ENCODE data around the gene LRRC8B.
"Not testable (repeated sequence)": the region's sequence is repeated elsewhere in the genome, so short reads cannot be mapped to it uniquely, and the experiment has no call there.

Gene LRRC8B

DNA sequence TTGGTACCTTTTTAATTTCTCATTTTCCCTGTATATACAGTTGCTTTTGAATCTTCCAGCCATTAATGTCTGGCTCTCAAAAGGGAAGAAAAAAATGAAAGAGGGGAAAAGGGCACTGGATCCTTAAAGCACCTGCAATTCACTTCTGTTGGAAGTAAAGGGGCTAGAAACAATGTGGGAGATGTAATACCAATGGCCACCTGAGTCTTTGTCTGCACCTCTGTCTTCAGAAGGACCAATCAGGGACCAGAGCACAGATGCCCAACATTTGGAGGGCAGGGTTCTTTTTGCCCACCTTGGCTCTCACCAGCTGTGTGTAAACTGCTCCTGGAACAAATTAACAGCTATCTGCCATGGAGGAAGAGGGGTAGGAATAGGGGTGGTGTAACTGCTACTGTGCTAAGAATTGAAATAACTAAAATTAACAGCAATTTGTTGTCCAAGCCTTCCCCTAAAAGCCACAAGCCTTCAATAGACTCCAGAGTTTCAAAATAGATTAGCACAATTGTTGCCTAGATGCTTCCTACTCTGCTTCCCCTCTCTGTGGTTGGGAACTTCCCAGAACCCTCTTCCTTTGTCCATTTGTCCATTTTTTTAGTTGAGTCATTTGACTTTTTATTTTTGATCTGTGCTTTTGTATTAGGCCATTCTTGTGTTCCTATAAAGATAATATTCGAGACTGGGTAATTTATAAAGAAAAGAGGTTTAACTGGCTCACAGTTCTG lies 11.5 kb upstream of the LRRC8B start:
- DNase-seq (ENCODE audit: extremely low read depth, low read depth) = no peak
- no peak overlapping the region for H3K4me3 ChIP-seq (replicated peaks; ENCODE audit: low read depth, low read length)
- TF ChIP-seq, protein P1, sequence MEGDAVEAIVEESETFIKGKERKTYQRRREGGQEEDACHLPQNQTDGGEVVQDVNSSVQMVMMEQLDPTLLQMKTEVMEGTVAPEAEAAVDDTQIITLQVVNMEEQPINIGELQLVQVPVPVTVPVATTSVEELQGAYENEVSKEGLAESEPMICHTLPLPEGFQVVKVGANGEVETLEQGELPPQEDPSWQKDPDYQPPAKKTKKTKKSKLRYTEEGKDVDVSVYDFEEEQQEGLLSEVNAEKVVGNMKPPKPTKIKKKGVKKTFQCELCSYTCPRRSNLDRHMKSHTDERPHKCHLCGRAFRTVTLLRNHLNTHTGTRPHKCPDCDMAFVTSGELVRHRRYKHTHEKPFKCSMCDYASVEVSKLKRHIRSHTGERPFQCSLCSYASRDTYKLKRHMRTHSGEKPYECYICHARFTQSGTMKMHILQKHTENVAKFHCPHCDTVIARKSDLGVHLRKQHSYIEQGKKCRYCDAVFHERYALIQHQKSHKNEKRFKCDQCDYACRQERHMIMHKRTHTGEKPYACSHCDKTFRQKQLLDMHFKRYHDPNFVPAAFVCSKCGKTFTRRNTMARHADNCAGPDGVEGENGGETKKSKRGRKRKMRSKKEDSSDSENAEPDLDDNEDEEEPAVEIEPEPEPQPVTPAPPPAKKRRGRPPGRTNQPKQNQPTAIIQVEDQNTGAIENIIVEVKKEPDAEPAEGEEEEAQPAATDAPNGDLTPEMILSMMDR (IDR thresholded peaks at IDR 0.05; ENCODE audit: low read depth, low read length, missing control alignments) = no peak

DNA sequence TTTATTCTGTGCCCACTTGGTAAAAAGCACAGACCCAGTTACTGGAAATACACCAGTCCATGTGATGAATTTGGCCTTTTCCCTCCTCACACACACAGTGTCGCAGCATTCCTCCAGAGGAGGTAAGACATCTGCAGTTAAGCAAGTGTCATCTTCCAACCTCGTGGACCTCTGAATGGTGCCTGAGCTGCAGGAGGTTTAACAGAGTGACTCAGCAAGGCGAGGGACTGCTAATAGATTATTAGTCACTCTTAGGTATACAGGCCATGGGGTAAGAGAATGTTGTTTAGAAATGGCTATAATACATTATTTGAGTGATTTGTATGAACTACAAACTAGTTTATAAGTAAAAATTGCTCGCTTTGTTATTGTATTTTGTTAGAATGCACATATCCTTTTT lies 8.6 kb upstream of the LRRC8B start:
- H3K4me3 ChIP-seq (replicated peaks; ENCODE audit: low read depth, low read length) = no peak overlapping the region
- TF ChIP-seq, protein P1 (IDR thresholded peaks at IDR 0.05; ENCODE audit: low read depth, low read length, missing control alignments) = no peak
- DNase-seq (ENCODE audit: extremely low read depth, low read depth) = peak; percentile 33

DNA sequence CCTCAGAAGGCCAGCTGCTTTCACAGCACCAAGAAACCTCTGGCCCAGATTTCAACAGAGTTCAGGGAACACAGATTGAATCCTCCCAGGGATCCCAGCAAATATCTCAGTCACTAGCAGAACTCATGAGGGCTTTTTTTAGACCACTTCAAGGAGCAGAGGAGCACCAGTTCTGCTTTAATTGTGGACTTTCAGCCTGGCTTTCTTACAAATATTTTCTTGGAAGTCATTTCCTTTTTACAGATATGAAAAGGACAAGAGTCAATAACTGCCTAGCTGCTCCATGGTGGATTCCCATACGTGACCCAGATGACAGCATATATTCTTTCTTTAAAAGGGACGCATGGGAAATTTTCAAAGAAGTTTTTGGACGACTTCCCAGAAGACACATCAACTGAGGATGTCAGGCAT lies 6.4 kb upstream of the LRRC8B start:
- no peak overlapping the region for H3K4me3 ChIP-seq (replicated peaks; ENCODE audit: low read depth, low read length)
- no peak for DNase-seq (ENCODE audit: extremely low read depth, low read depth)
- TF ChIP-seq, protein P1 (IDR thresholded peaks at IDR 0.05; ENCODE audit: low read depth, low read length, missing control alignments) = no peak

DNA sequence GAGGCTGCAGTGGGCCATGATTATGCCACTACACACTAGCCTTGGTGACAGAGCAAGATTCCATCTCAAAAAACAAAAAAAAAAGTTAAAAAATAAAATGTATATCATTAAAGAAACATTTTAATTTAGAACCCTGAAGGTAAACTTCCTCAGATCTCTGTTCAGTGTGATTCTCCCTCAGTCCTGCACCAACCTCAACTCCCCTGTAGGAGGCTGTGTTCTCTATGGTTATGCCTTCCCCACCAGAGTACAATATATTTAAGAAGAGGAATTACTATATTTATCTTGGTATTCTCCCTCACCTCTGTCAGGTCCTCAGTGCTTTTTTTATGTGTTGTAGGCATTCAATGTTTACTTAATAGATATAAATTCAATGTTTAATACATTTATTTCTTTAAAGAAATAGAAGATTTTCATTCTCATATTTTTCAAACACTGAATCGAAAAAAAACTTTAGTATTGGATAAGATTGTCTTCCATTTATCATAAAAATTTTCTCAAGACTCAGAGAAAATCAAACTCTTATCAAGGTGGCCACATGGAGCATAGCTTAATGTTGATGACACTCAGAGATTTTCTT lies 4.8 kb upstream of the LRRC8B start:
- H3K4me3 ChIP-seq (replicated peaks; ENCODE audit: low read depth, low read length) = no peak overlapping the region
- DNase-seq (ENCODE audit: extremely low read depth, low read depth) = no peak
- TF ChIP-seq, protein P1 (IDR thresholded peaks at IDR 0.05; ENCODE audit: low read depth, low read length, missing control alignments) = peak; percentile 59

DNA sequence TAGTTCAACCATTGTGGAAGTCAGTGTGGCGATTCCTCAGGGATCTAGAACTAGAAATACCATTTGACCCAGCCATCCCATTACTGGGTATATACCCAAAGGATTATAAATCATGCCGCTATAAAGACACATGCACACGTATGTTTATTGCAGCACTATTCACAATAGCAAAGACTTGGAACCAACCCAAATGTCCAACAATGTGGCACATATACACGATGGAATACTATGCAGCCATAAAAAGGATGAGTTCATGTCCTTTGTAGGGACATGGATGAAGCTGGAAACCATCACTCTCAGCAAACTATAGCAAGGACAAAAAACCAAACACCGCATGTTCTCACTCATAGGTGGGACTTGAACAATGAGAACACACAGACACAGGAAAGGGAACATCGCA lies 2.7 kb upstream of the LRRC8B start:
- H3K4me3 ChIP-seq (replicated peaks; ENCODE audit: low read depth, low read length); DNase-seq (ENCODE audit: extremely low read depth, low read depth): not testable (repeated sequence)

DNA sequence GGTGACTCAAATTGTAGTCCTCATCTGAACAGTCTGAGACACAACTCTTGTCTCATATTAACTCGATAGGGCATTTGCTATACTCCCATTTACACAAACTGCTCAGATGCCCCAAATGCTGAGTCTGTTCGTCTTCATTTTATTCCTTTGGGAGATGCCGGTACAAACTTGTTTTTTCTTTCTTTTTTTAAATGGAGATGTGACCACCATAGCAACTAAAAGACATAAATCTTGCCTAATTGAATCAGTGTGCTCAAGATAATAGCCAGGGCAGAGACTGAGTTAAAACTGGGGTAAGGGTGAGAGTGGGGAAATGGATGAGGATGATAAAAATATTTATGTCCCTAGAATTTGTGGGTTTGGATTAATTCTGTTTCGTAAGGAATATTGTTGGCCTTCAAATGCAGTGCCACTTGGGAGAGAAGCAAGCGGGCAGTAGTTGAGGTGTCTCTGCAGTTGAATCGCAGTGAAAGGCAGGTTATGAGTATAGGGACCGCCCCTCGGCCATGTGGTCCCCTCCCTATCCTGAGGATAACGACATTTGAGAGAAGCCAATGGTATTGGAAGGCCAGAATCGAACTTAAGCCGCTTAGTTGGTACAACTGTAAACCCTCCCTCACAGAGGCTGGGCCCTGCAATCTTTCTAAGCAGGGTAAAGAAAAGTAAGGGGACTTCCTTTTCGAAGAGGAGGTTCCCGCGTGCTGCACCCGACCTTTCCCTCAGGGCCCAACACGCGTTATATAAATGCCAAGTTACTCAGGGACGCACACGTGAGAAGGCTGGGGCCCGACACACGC lies 859 bp upstream of the LRRC8B start:
- DNase-seq (ENCODE audit: extremely low read depth, low read depth) = no peak

More for the DNA sequence above, 859 bp upstream of the LRRC8B start:
- TF ChIP-seq, protein P1 (IDR thresholded peaks at IDR 0.05; ENCODE audit: low read depth, low read length, missing control alignments) = no peak
- peak overlapping the region; percentile 77 for H3K4me3 ChIP-seq (replicated peaks; ENCODE audit: low read depth, low read length)
